Stimulated activated CD4-positive, alpha-beta T cell treated with anti-CD3 and anti-CD28 coated beads, Interleukin-2, amount 100 ng/mL, for 4 hours (primary cell): ENCODE measurements around the gene SLC41A1.

Experiments used
- DNase-seq: peaks from one replicate; pipeline ENCODE4 v3.0.0-alpha.2; 2020; ENCODE audit warnings: low read depth

Gene SLC41A1

GRCh38 chr1:205751036-205751651 is 61.9 kb downstream of the SLC41A1 start:
- no peak for DNase-seq

- peak; percentile 94 for DNase-seq
These were observed 62.6 kb downstream of the SLC41A1 start, which contains the start of gene NUCKS1 for GRCh38 chr1:205750138-205751035. Gene NUCKS1 (minus strand): TSS chr1:205750182. CDS start chr1:205749973, 209 bp downstream.

- peak; percentile 96 for DNase-seq
These were observed 63.5 kb downstream of the SLC41A1 start for GRCh38 chr1:205749234-205750137.

GRCh38 chr1:205748403-205749233 is 64.4 kb downstream of the SLC41A1 start:
- no peak for DNase-seq

- no peak for DNase-seq
These were observed 66.1 kb downstream of the SLC41A1 start for GRCh38 chr1:205746757-205747412.

GRCh38 chr1:205744403-205744802 is 68.6 kb downstream of the SLC41A1 start:
- DNase-seq: no peak

GRCh38 chr1:205743977-205744376 is 69.0 kb downstream of the SLC41A1 start:
- DNase-seq: no peak

- DNase-seq: no peak
These were observed 71.3 kb downstream of the SLC41A1 start for GRCh38 chr1:205741681-205742080.

GRCh38 chr1:205739348-205740160 is 73.4 kb downstream of the SLC41A1 start:
- no peak for DNase-seq
